GM12878 (cell line): Measurements from ENCODE around the gene PLXNB2.

Experiments used
- ASH2L ChIP-seq: fragments of 300-600, 200-600 bp; sonication (generic); IDR thresholded peaks from 2 replicates; pipeline ENCODE4 v1.6.1; 2017; ENCODE audit warnings: low read depth, mild to moderate bottlenecking, borderline replicate concordance
- BCL3 ChIP-seq: IDR thresholded peaks from 2 replicates; pipeline ENCODE4 v1.6.1; 2011; ENCODE audit warnings: borderline replicate concordance, low read depth, mild to moderate bottlenecking, moderate library complexity, low read length; ENCODE audit not compliant: insufficient read depth, poor library complexity, severe bottlenecking
- BHLHE40 ChIP-seq, 2 experiments: fragments of 450-650 bp in 1 of 2; IDR thresholded peaks; 2 replicates each; pipeline ENCODE4 v1.6.1; 2011 to 2017; ENCODE audit warnings: low read depth in 2 of 2, borderline replicate concordance in 1 of 2, improper control_type of control experiment in 1 of 2, low read length in 1 of 2, mild to moderate bottlenecking in 1 of 2
- FOXM1 ChIP-seq: IDR thresholded peaks from 2 replicates; pipeline ENCODE4 v1.6.1; 2012; ENCODE audit warnings: low read depth, mild to moderate bottlenecking, inconsistent platforms, low read length, moderate library complexity
- HDGF ChIP-seq: fragments of 450-650 bp; IDR thresholded peaks from 2 replicates; pipeline ENCODE4 v1.6.1; 2016; ENCODE audit warnings: antibody characterized with exemption
- JUND ChIP-seq: IDR thresholded peaks from 2 replicates; pipeline ENCODE4 v1.6.1; 2012; ENCODE audit warnings: low read depth, mild to moderate bottlenecking, low read length, improper control_type of control experiment, moderate library complexity
- MYB ChIP-seq: fragments of 150-350 bp; IDR thresholded peaks from 2 replicates; pipeline ENCODE4 v1.6.1; 2014; ENCODE audit warnings: mild to moderate bottlenecking, low read depth, low read length, borderline replicate concordance
- POLR2A ChIP-seq: IDR thresholded peaks from 2 replicates; pipeline ENCODE4 v1.6.1; 2011; ENCODE audit warnings: low read depth, mild to moderate bottlenecking, low read length
- RFX5 ChIP-seq: IDR thresholded peaks from 2 replicates; pipeline ENCODE4 v1.6.1; 2011; ENCODE audit warnings: low read depth, low read length, improper control_type of control experiment
- SIN3A ChIP-seq: IDR thresholded peaks from 2 replicates; pipeline ENCODE4 v1.6.1; 2012; ENCODE audit warnings: low read depth, low read length, improper control_type of control experiment
- SP1 ChIP-seq: IDR thresholded peaks from one replicate; pipeline ENCODE4 v1.6.1; 2011; ENCODE audit warnings: low read depth, low read length
- ZBTB33 ChIP-seq: fragments of 450-650 bp; IDR thresholded peaks from 2 replicates; pipeline ENCODE4 v1.6.1; 2017; ENCODE audit warnings: mild to moderate bottlenecking
- TF ChIP-seq, protein P1 (sequence below): fragments of 450-650 bp; IDR thresholded peaks from 2 replicates; pipeline ENCODE4 v1.6.1; 2018; ENCODE audit warnings: borderline replicate concordance, mild to moderate bottlenecking; ENCODE audit not compliant: partially characterized antibody

DNA sequence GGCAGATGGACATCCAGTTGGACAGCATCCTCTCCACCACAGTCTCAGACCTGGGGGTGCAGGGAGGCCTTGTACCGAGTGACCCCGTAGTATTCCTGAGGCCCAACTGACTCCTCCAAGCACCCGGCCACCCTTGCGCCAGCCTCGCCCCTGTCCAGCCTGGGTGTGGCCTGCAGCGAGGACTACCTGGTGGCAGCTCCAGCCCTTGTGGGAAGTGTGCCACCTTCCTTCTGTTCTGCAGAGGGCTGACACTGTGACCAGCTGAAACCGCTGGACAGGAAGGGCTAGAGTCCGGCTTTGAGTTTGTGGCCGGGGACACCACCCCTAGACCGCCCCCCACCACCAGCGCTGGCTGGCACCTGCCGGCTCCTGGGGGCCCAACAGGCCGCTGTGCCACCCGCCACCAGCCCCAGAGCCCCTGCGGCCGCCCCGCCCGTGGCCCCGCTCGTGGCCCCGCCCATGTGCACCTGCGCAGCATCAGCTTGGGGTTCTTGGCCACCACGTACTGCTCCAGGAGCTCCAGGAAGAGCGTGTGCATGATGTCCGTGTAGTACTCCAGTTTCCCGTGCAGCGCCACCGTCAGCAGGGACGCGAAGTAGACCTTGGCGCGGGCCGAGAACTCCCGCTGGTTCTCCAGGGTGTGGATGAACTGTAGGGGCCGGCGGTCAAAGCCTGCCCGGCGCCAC is 27.3 kb downstream of the PLXNB2 start:
- TF ChIP-seq ASH2L: no peak
- TF ChIP-seq BCL3: no peak
- TF ChIP-seq SIN3A: no peak
- no peak for TF ChIP-seq RFX5
- no peak for TF ChIP-seq FOXM1
- no peak for TF ChIP-seq SP1
- no peak for TF ChIP-seq HDGF
- no peak for TF ChIP-seq MYB
- TF ChIP-seq POLR2A: no peak
- TF ChIP-seq, protein P1, sequence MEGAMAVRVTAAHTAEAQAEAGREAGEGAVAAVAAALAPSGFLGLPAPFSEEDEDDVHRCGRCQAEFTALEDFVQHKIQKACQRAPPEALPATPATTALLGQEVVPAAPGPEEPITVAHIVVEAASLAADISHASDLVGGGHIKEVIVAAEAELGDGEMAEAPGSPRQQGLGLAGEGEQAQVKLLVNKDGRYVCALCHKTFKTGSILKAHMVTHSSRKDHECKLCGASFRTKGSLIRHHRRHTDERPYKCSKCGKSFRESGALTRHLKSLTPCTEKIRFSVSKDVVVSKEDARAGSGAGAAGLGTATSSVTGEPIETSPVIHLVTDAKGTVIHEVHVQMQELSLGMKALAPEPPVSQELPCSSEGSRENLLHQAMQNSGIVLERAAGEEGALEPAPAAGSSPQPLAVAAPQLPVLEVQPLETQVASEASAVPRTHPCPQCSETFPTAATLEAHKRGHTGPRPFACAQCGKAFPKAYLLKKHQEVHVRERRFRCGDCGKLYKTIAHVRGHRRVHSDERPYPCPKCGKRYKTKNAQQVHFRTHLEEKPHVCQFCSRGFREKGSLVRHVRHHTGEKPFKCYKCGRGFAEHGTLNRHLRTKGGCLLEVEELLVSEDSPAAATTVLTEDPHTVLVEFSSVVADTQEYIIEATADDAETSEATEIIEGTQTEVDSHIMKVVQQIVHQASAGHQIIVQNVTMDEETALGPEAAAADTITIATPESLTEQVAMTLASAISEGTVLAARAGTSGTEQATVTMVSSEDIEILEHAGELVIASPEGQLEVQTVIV: no peak
- no peak for TF ChIP-seq ZBTB33
- TF ChIP-seq JUND: no peak
- TF ChIP-seq BHLHE40 (IDR thresholded peaks at IDR 0.05; ENCODE audit: borderline replicate concordance in 1 of 2, low read depth in 2 of 2, low read length in 1 of 2): no peak
